WTC11 (cell line): ENCODE measurements around the gene POGZ. TPM values are rescaled to one million over a fixed set of nuclear protein-coding genes. Genes with fewer than 3 reads are reported as not detected.
"Not testable (repeated sequence)": the region's sequence is repeated elsewhere in the genome, so short reads cannot be mapped to it uniquely, and the experiment has no call there.

Source experiments
- ATAC-seq: fragments of 200-7000 bp; cut with Tn5 transposase; 2 replicates; pipeline ENCODE4 v1.10.0; 2021; ENCODE audit warnings: mild to moderate bottlenecking, moderate library complexity
- CTCF ChIA-PET: fragments of 300-600 bp; sonication (Branson Sonifier 250); formaldehyde crosslinking; loops from one replicate; lab custom pipeline; 2021; ENCODE audit warnings: antibody characterized with exemption; lab: Charles Lee
- POLR2A ChIA-PET: fragments of 350-600 bp; sonication (Branson Sonifier 250); formaldehyde crosslinking; loops from one replicate; lab custom pipeline; 2021; ENCODE audit warnings: antibody characterized with exemption; lab: Charles Lee
- DNase-seq: peaks from one replicate; pipeline ENCODE4 v3.0.0; 2021; ENCODE audit warnings: low spot score
- H3K27ac Mint-ChIP-seq: 2 replicates; pipeline ENCODE4 v1.8.0; 2021; ENCODE audit warnings: mixed read lengths
- H3K27me3 Mint-ChIP-seq: 2 replicates; pipeline ENCODE4 v1.8.0; 2021; ENCODE audit warnings: low read depth, mild to moderate bottlenecking, moderate library complexity, mixed read lengths
- H3K36me3 Mint-ChIP-seq: 2 replicates; pipeline ENCODE4 v1.8.0; 2021; ENCODE audit warnings: mixed read lengths
- H3K4me1 Mint-ChIP-seq: 2 replicates; pipeline ENCODE4 v1.8.0; 2022; ENCODE audit warnings: mixed read lengths
- H3K4me3 Mint-ChIP-seq: 2 replicates; pipeline ENCODE4 v1.8.0; 2021; ENCODE audit warnings: mild to moderate bottlenecking, moderate library complexity, mixed read lengths
- H3K9me3 Mint-ChIP-seq: 2 replicates; pipeline ENCODE4 v1.8.0; 2021; ENCODE audit warnings: mixed read lengths
- E2F1 ChIP-seq: sonication (generic); formaldehyde crosslinking; IDR thresholded peaks from 2 replicates; pipeline ENCODE4 v1.8.0; 2022; ENCODE audit warnings: mild to moderate bottlenecking, missing genetic modification reagents
- ESRRA ChIP-seq: sonication (generic); formaldehyde crosslinking; IDR thresholded peaks from 2 replicates; pipeline ENCODE4 v1.8.1; 2022; ENCODE audit warnings: mild to moderate bottlenecking, missing genetic modification reagents, borderline replicate concordance
- ETV6 ChIP-seq: sonication (generic); formaldehyde crosslinking; IDR thresholded peaks from 2 replicates; pipeline ENCODE4 v1.8.1; 2022; ENCODE audit warnings: mild to moderate bottlenecking, missing genetic modification reagents
- HMGXB4 ChIP-seq: sonication (generic); formaldehyde crosslinking; IDR thresholded peaks from 2 replicates; pipeline ENCODE4 v1.8.1; 2023; ENCODE audit warnings: mild to moderate bottlenecking, moderate library complexity, missing genetic modification reagents
- IRF2 ChIP-seq: sonication (generic); formaldehyde crosslinking; IDR thresholded peaks from 2 replicates; pipeline ENCODE4 v1.8.0; 2022; ENCODE audit warnings: low read depth, missing genetic modification reagents, borderline replicate concordance
- KAT7 ChIP-seq: sonication (generic); formaldehyde crosslinking; IDR thresholded peaks from 2 replicates; pipeline ENCODE4 v1.8.1; 2023; ENCODE audit warnings: missing genetic modification reagents, mild to moderate bottlenecking, borderline replicate concordance
- PRDM15 ChIP-seq: sonication (generic); formaldehyde crosslinking; IDR thresholded peaks from 2 replicates; pipeline ENCODE4 v1.8.0; 2022; ENCODE audit warnings: missing genetic modification reagents
- RORB ChIP-seq: fragments of 250-450 bp; sonication (Bioruptor Pico); IDR thresholded peaks from 2 replicates; pipeline ENCODE4 v1.9.0; 2021; ENCODE audit warnings: mild to moderate bottlenecking
- SMAD4 ChIP-seq: sonication (generic); formaldehyde crosslinking; IDR thresholded peaks from 2 replicates; pipeline ENCODE4 v1.8.0; 2022; ENCODE audit warnings: mild to moderate bottlenecking, missing genetic modification reagents
- SOX15 ChIP-seq: fragments of 250-450 bp; sonication (Bioruptor Pico); IDR thresholded peaks from 2 replicates; pipeline ENCODE4 v1.9.0; 2021; ENCODE audit warnings: mild to moderate bottlenecking
- TEAD1 ChIP-seq: sonication (generic); formaldehyde crosslinking; IDR thresholded peaks from 2 replicates; pipeline ENCODE4 v1.8.0; 2022; ENCODE audit warnings: mild to moderate bottlenecking, missing genetic modification reagents
- TEAD4 ChIP-seq: sonication (generic); formaldehyde crosslinking; IDR thresholded peaks from 2 replicates; pipeline ENCODE4 v1.8.0; 2022; ENCODE audit warnings: mild to moderate bottlenecking, missing genetic modification reagents
- ZMAT4 ChIP-seq: fragments of 250-450 bp; sonication (Bioruptor Pico); IDR thresholded peaks from 2 replicates; pipeline ENCODE4 v1.9.0; 2021; ENCODE audit warnings: mild to moderate bottlenecking
- ZNF232 ChIP-seq: sonication (generic); formaldehyde crosslinking; IDR thresholded peaks from 2 replicates; pipeline ENCODE4 v1.8.0; 2022; ENCODE audit warnings: mild to moderate bottlenecking, missing genetic modification reagents
- ZNF396 ChIP-seq: fragments of 250-450 bp; sonication (Bioruptor Pico); IDR thresholded peaks from 2 replicates; pipeline ENCODE4 v1.8.0; 2021; ENCODE audit warnings: mild to moderate bottlenecking, moderate library complexity, borderline replicate concordance
- ZNF423 ChIP-seq: fragments of 250-450 bp; sonication (Bioruptor Pico); IDR thresholded peaks from 2 replicates; pipeline ENCODE4 v2.1.2; 2022; ENCODE audit warnings: mild to moderate bottlenecking, moderate library complexity
- ZSCAN18 ChIP-seq: fragments of 250-450 bp; sonication (Bioruptor Pico); IDR thresholded peaks from 2 replicates; pipeline ENCODE4 v2.1.2; 2022; ENCODE audit warnings: mild to moderate bottlenecking, moderate library complexity
- total RNA-seq: library from RNA; stranded (reverse); gene quantifications from 3 replicates; pipeline ENCODE4 v1.2.3, GENCODE V29; 2021

The POGZ gene
- total RNA-seq, 1 experiment from 2014 or later, result 88.1 TPM

GRCh38 chr1:151399324-151400171 is 59.7 kb downstream of the POGZ start, which contains the start of gene PSMB4 (continued):
- TF ChIP-seq PRDM15 (CRISPR knock-in tag) (no peak), ETV6 (no peak), TEAD1 (CRISPR knock-in tag) (peak; percentile 62), KAT7 (CRISPR knock-in tag) (0 out of 2 replicates have a peak, but pooled peaks have one; percentile 76)
- TF ChIP-seq, all 79 proteins: peak for 11

- H3K4me1 Mint-ChIP-seq, result peaks cover 11% of the 10 kb centered on the region
- POLR2A ChIA-PET, result interaction anchor here (0.6 kb wide), 1 partner anchor 1033 kb away, joined by 4 read pairs; the partner anchor contains the start of gene RPRD2
Observed at GRCh38 chr1:151396265-151396664, 63.0 kb downstream of the POGZ start.

GRCh38 chr1:151393583-151393982 is 65.7 kb downstream of the POGZ start:
- CTCF ChIA-PET, result no interaction called here
- POLR2A ChIA-PET, result no interaction called here

More at GRCh38 chr1:151396265-151396664, 63.0 kb downstream of the POGZ start:
- CTCF ChIA-PET, result interaction anchor here (2.5 kb wide), 1 partner anchor 95 kb away, joined by 15 read pairs; no protein-coding TSS in a partner anchor
- DNase-seq, H3K4me3 Mint-ChIP-seq, ATAC-seq, H3K27ac Mint-ChIP-seq, H3K9me3 Mint-ChIP-seq: not testable (repeated sequence)
- H3K36me3 Mint-ChIP-seq, result peaks cover 15% of the 10 kb centered on the region
- H3K27me3 Mint-ChIP-seq, result peaks cover 10% of the 10 kb centered on the region

More at GRCh38 chr1:151393583-151393982, 65.7 kb downstream of the POGZ start:
- ATAC-seq (no peak), DNase-seq (no peak)
- no peaks in the 10 kb centered on the region for H3K36me3 Mint-ChIP-seq
- H3K9me3 Mint-ChIP-seq, result peaks cover 5% of the 10 kb centered on the region; the same call in 1 of the 2 replicates
- H3K27me3 Mint-ChIP-seq, result peaks cover 10% of the 10 kb centered on the region
- H3K27ac Mint-ChIP-seq, result no peak overlapping the region
- H3K4me1 Mint-ChIP-seq, result no peaks in the 10 kb centered on the region
- H3K4me3 Mint-ChIP-seq, result no peak overlapping the region
- TF ChIP-seq ESRRA (CRISPR knock-in tag) (no peak), RORB (CRISPR knock-in tag) (no peak), ZNF396 (CRISPR knock-in tag) (no peak), ZMAT4 (no peak), E2F1 (no peak), ZNF232 (CRISPR knock-in tag) (no peak), SMAD4 (CRISPR knock-in tag) (no peak), ETV6 (no peak), IRF2 (CRISPR knock-in tag) (no peak), ZSCAN18 (no peak), TEAD4 (CRISPR knock-in tag) (no peak), ZNF423 (CRISPR knock-in tag) (no peak), KAT7 (CRISPR knock-in tag) (no peak), HMGXB4 (CRISPR knock-in tag) (no peak), SOX15 (no peak)
